ENCODE data around the gene LCMT1.

DNA sequence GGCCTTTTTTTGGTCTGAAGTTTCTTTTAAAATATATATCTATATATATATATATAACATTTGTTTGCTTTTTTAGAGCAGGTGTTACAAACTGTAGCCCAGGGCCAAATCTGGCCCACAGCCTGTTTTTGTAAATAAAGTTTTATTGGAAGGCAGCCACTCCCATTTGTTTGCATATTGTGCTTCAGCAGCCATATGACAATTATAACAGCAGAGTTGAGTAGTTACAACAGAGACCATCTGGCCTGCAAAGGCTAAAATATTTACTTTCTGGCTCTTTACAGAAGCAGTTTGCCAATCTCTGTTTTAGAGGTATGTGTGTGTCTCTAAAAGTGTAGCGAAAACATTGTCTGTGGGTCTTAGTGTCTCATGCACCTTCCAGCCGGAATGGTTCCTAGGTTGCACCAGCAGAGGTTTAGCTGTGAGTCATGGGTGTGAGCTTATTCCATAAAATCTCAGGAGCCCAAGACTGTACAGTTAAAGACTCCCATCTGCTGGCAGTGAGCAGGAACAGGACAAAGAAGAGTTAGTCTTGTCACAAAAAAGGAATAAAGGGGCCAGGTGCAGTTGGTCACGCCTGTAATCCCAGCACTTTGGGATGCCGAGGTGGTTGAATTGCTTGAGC is 23.8 kb downstream of the LCMT1 start:
- TF ChIP-seq, protein P1, sequence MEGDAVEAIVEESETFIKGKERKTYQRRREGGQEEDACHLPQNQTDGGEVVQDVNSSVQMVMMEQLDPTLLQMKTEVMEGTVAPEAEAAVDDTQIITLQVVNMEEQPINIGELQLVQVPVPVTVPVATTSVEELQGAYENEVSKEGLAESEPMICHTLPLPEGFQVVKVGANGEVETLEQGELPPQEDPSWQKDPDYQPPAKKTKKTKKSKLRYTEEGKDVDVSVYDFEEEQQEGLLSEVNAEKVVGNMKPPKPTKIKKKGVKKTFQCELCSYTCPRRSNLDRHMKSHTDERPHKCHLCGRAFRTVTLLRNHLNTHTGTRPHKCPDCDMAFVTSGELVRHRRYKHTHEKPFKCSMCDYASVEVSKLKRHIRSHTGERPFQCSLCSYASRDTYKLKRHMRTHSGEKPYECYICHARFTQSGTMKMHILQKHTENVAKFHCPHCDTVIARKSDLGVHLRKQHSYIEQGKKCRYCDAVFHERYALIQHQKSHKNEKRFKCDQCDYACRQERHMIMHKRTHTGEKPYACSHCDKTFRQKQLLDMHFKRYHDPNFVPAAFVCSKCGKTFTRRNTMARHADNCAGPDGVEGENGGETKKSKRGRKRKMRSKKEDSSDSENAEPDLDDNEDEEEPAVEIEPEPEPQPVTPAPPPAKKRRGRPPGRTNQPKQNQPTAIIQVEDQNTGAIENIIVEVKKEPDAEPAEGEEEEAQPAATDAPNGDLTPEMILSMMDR (IDR thresholded peaks at IDR 0.05; ENCODE audit: poor library complexity, severe bottlenecking): no peak
- no peak for TF ChIP-seq EP300 (conservative IDR thresholded peaks at IDR 0.05; ENCODE audit: poor library complexity, severe bottlenecking)
- no peak for TF ChIP-seq MXI1 (conservative IDR thresholded peaks at IDR 0.05; ENCODE audit: poor library complexity, severe bottlenecking)
- no peak for TF ChIP-seq TAF1 (IDR thresholded peaks at IDR 0.05; ENCODE audit: low read depth)

Data from neural cell (in vitro differentiated cells).